Activated CD4-positive, alpha-beta T cell treated with anti-CD3 and anti-CD28 coated beads, Interleukin-2, amount 50 U/mL, for 16 hours (primary cell): ENCODE results near the gene ITGA5.
A peak's percentile ranks its signal among the peaks of the same experiment; 100 is the strongest.

Source experiments
- DNase-seq: peaks from one replicate; pipeline ENCODE4 v3.0.0-alpha.2; 2020

ITGA5 gene

DNA sequence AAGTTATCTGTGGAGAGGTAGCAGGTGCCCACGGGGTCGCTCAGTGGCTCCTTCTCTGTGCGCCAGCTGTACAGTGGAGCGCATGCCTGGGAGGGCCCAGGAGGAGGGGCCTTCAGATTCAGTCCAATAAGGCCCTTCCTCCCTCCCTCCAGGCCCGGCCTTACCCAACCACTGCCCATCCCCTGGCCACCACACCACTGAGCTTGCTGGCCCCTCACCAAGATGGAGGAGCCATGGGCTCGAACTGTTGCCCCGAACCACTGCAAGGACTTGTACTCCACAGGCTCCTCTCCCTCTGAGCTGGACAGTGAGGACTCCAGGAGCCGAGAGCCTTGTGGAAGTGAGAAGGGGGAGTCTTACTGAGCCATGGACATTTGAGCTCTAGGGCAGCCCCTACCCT is 9.8 kb downstream of the ITGA5 start:
- DNase-seq: no peak

DNA sequence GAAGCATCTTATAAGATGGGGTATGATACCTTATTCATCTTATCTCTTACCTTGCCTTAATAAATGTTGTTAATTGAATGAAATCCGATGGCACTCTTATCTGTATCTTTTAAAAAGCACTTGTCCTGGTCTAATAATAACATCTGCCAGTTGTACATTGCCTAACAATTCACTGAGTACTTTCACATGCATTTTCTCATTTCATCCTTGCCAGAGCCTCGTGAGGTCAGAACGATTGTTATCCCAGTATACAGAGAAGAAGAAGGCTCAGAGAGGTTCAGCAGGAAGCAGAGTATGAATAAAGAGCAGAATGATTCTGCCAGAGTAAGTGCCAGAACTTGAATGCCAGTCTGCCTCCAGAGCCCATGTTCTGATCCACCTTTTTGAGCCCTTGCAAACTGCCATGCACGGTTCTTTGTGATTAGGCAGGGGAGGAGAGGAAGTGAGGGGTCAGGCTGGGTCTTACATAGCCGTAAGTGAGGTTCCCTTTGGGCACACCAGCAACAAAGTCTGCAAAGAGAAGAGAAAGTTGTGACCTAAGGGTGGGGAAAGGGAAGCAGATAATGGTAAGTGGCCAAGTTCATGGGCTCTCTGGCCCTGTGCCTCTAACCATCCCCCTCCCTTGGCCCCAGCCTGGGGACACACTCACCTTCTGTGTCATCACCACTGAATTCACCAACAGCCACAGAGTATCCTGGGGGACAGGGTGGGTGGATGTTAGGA is 11.7 kb downstream of the ITGA5 start:
- no peak for DNase-seq

GRCh38 chr12:54405573-54405972 is 13.5 kb downstream of the ITGA5 start:
- DNase-seq: no peak

DNA sequence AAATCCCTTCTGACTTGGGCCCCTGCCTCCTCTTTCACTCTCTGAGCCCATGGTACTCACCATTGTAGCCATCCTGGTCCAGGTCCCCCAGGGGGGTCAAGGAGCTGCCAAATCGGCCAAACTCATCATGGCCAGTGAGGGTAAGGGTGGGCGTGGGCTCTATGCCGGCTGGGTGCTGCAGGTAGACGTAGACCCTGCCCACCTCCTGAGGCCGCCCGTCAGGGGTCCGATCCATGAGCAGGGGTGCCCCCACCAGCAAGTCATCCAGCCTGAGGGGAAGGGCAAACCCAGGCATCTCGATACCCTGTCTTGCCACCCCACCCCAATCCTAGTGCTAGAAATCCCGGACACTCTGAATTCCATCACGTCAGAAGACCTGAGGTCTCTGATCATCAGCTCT is 14.0 kb downstream of the ITGA5 start:
- DNase-seq: no peak

DNA sequence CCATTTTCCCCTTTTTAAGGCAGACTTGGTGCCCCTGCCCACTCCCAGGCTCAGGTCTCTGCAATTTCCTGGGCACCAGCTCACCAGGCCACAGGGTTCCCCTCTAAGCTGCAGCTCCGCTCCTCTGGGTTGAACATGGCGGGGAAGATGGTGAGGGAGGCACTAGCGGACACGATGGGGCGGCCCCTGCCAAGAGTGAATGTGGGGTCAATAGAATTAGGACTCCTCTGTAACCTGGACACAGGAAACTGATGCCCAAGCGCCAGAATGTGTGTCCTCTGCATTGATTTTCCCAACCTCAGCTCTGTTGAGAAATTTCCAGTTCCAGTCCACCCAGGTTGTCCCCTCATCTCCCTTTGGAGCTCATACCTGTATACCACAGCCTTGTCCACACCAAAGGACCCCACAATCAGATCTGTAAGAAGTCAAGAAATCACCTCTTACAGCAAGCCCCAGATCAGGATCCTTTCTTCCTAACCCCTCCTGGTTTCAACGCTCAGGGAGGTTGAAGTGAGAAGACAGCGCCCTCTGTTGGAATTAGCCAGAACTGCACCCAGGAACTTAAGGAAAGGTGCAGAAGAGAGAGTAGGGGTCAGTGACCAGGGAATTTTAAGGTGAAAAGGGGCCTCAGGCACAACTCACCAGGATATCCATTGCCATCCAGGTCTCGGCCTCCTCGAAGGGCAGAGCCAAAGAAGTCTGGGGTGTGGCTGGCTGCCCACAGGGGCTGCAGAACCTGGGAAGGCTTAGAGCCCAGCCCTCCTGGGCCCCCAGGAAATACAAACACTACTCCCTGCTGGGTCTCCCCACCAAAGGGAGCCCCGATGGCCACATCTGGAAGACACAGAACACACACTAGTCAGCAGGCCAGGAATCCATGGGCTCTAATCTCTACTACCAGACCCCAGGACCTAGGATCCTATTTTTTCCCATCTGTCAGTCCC is 14.7 kb downstream of the ITGA5 start:
- DNase-seq: peak; percentile 61

GRCh38 chr12:54401119-54401518 is 17.9 kb downstream of the ITGA5 start:
- DNase-seq: no peak

- peak; percentile 86 for DNase-seq
These were observed 19.9 kb downstream of the ITGA5 start for GRCh38 chr12:54398995-54399793.

DNA sequence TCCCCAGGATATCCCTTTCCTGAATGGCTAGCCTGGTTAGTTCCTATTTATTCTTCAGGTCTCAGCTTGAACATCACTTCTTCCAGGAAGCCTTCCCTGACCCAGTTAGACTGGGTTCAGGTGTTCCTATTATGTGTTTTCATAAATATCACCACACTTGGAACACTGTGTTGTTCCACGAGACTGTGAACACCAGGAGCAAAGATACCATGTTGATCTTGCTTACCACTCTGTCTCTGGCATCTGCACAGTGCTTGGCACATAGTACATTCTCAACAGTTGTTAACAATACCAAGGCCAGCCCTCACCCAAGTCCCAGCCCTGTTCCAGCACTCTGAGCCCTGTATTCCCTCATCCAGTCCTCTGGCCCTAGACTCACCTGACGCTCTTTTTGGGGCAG is 20.8 kb downstream of the ITGA5 start:
- no peak for DNase-seq

- no peak for DNase-seq
These were observed 21.9 kb downstream of the ITGA5 start for GRCh38 chr12:54397157-54397556.

DNA sequence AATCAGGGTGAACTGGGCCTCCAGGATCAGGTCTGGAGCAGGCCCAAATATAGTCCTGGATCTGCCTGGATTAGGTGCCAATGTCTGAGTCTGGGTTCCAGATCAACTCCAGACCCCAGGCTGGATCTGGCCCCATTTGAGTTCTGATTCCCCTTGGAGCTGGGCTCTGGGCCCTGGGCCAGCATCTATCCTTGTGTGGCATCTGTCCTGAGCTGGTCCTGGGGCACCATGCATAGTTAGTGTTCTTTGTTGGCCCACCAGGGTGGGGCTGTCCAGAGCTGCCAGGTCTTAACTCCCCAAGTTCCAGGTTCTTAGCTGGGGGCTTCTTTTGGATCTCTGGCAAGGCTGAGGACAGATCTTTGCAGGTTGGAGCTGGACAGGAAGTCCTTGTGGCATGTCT is 23.5 kb downstream of the ITGA5 start:
- DNase-seq: no peak

- DNase-seq: no peak
These were observed 24.1 kb downstream of the ITGA5 start for GRCh38 chr12:54394986-54395385.

DNA sequence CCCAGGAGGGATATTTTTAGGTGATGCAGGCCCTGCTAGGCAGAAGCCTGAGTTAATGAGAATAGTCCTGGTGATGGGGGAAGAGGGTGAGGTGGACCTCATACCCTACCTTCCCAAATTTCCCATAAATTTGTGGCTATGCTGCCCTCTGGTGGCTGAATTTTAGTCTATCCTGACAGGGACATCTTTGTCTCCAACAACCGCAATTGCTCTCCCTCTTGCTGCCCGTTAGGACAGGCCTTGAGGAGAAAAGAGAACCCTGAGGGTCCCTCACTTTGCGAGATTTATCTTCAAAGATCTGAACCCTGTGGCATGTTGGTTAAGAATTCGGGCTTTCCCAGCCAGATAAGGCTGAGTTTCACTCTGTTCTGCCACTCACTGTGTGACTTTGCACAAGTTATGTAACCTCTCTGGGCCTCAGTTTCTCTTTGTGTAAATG is 24.8 kb downstream of the ITGA5 start:
- DNase-seq: peak; percentile 52

GRCh38 chr12:54393743-54394142 is 25.3 kb downstream of the ITGA5 start:
- no peak for DNase-seq

- DNase-seq: no peak
These were observed 25.9 kb downstream of the ITGA5 start for GRCh38 chr12:54393207-54393609.

GRCh38 chr12:54392485-54393206 is 26.4 kb downstream of the ITGA5 start:
- DNase-seq: no peak

- DNase-seq: peak; percentile 46
These were observed 28.2 kb downstream of the ITGA5 start for GRCh38 chr12:54390668-54391551.

- DNase-seq: no peak
These were observed 28.8 kb downstream of the ITGA5 start for GRCh38 chr12:54390176-54390667.

- no peak for DNase-seq
These were observed 29.4 kb downstream of the ITGA5 start for GRCh38 chr12:54389607-54390175.

DNA sequence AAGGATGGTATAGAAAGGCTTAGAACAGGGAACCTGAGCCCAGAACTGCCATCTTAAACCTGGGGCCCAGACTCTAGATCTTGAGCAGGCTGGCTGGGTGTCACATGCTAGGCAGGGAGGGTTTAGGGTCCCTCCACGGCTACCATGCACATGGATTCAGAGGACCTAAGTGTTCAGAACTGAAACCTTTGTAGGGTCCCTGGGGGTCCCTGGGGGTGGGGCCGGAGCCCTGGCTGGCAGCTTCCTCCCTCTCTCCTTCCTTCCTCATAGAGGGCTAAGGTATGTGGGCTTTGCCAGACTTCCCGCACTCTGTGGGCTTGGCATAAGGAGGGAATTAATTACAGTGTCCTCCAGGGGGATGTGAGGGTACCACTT is 29.9 kb downstream of the ITGA5 start:
- DNase-seq: no peak

- DNase-seq: no peak
These were observed 30.6 kb downstream of the ITGA5 start for GRCh38 chr12:54388237-54389133.
